Prostate gland (tissue), 2 donors: Measurements from ENCODE around the gene FRMPD4.

Experiments used
- CTCF ChIP-seq, 4 experiments: fragments of 200-600 bp in 2 of 4; fragments of 450-650 bp in 2 of 4; sonication (generic) in 2 of 4; IDR thresholded peaks; 1 replicate in 3 of 4; 2 replicates in 1 of 4; pipeline ENCODE4 v1.5.1; 2016 to 2019; ENCODE audit warnings: antibody characterized with exemption in 4 of 4, mild to moderate bottlenecking in 2 of 4, moderate library complexity in 2 of 4
- POLR2A ChIP-seq: fragments of 450-650 bp; IDR thresholded peaks from one replicate; pipeline ENCODE4 v1.6.1; 2016; ENCODE audit warnings: antibody characterized with exemption, mild to moderate bottlenecking

- no peak for TF ChIP-seq CTCF (IDR thresholded peaks at IDR 0.05)
- TF ChIP-seq POLR2A, result no peak
These were observed 613.6 kb downstream of the FRMPD4 start for GRCh38 chrX:12751887-12752286.
